H1 (cell line): ENCODE results near the gene PROM2. TPM values are rescaled to one million over a fixed set of nuclear protein-coding genes. Genes with fewer than 3 reads are reported as not detected.

ENCODE experiments used
- CTCF ChIA-PET: fragments of 300-600 bp; sonication (Branson Sonifier 250); formaldehyde crosslinking; loops from one replicate; lab custom pipeline; 2021; ENCODE audit not compliant: partially characterized antibody; lab: Charles Lee
- POLR2A ChIA-PET: fragments of 300-600 bp; sonication (Branson Sonifier 250); formaldehyde crosslinking; loops from one replicate; lab custom pipeline; 2021; ENCODE audit warnings: inconsistent platforms; ENCODE audit not compliant: partially characterized antibody; lab: Charles Lee
- DNase-seq, 2 experiments: peaks; one replicate each; pipeline versions ENCODE4 v3.0.0 to v3.0.0-alpha.2; 2010 to 2022; ENCODE audit warnings: low spot score in 2 of 2, low read depth in 1 of 2, mixed read lengths in 1 of 2
- FAIRE-seq: peaks from 2 replicates; lab custom pipeline; 2011; peaks lifted over from hg19 to GRCh38; lab: Jason Lieb, UNC
- H2AFZ ChIP-seq: 2 replicates; pipeline ENCODE4 v1.8.1; 2012; ENCODE audit warnings: low read length, inconsistent platforms
- H2AK5ac ChIP-seq: 2 replicates; pipeline ENCODE4 v1.6.1; 2013; ENCODE audit warnings: low read depth, low read length
- H2BK120ac ChIP-seq: replicated peaks from 2 replicates; pipeline ENCODE3; 2013; ENCODE audit warnings: low read depth, low read length, inconsistent platforms
- H2BK12ac ChIP-seq: 2 replicates; pipeline ENCODE4 v1.6.1; 2013; ENCODE audit warnings: low read depth, low read length
- H2BK15ac ChIP-seq: 2 replicates; pipeline ENCODE4 v1.6.1; 2013; ENCODE audit warnings: low read length
- H2BK20ac ChIP-seq: 2 replicates; pipeline ENCODE4 v1.6.1; 2013; ENCODE audit warnings: low read length
- H2BK5ac ChIP-seq: 2 replicates; pipeline ENCODE4 v1.6.1; 2013; ENCODE audit warnings: low read depth, low read length
- H3K14ac ChIP-seq: 2 replicates; pipeline ENCODE4 v1.6.1; 2013; ENCODE audit warnings: inconsistent platforms; ENCODE audit not compliant: insufficient read length
- H3K18ac ChIP-seq: 2 replicates; pipeline ENCODE4 v1.6.1; 2013; ENCODE audit warnings: low read length; ENCODE audit errors: extremely low read depth
- H3K23ac ChIP-seq: 2 replicates; pipeline ENCODE4 v1.6.1; 2013; ENCODE audit warnings: inconsistent platforms; ENCODE audit not compliant: insufficient read length
- H3K23me2 ChIP-seq: 2 replicates; pipeline ENCODE4 v1.6.1; 2013; ENCODE audit warnings: low read depth, low read length
- H3K27ac ChIP-seq: 2 replicates; pipeline ENCODE4 v1.6.1; 2011; ENCODE audit warnings: low read depth, low read length, inconsistent platforms
- H3K27me3 ChIP-seq, 4 experiments: replicated peaks in 1 of 4; 1 replicate in 1 of 4; 2 replicates in 3 of 4; pipeline versions ENCODE4 v1.6.1 to v1.8.1; 2011 to 2013; ENCODE audit warnings: low read length in 3 of 4, mild to moderate bottlenecking in 3 of 4, inconsistent platforms in 2 of 4, mixed read lengths in 2 of 4, moderate library complexity in 1 of 4; ENCODE audit not compliant: control insufficient read depth in 3 of 4, insufficient read depth in 3 of 4; ENCODE audit errors: extremely low read depth in 1 of 4
- H3K36me3 ChIP-seq, 4 experiments: 2 replicates each; pipeline versions ENCODE4 v1.6.1 to v1.8.1; 2011 to 2013; ENCODE audit warnings: mild to moderate bottlenecking in 4 of 4, low read length in 3 of 4, moderate library complexity in 2 of 4, control low read depth in 1 of 4, inconsistent platforms in 1 of 4; ENCODE audit not compliant: insufficient read depth in 4 of 4, control insufficient read depth in 2 of 4
- H3K4ac ChIP-seq: replicated peaks from 2 replicates; pipeline ENCODE3; 2013; ENCODE audit warnings: low read length, low read depth, mixed read lengths, inconsistent platforms; ENCODE audit not compliant: insufficient read length
- H3K4me1 ChIP-seq, 4 experiments: replicated peaks in 1 of 4; 1 replicate in 1 of 4; 2 replicates in 3 of 4; pipeline versions ENCODE4 v1.6.1 to v1.8.1; 2011 to 2013; ENCODE audit warnings: low read length in 3 of 4, inconsistent platforms in 2 of 4, mixed read lengths in 1 of 4; ENCODE audit not compliant: insufficient read depth in 4 of 4, control insufficient read depth in 3 of 4
- H3K4me2 ChIP-seq, 2 experiments: 2 replicates each; pipeline versions ENCODE4 v1.6.1 to v1.8.1; 2011 to 2013; ENCODE audit warnings: low read depth in 2 of 2, low read length in 2 of 2, control low read depth in 1 of 2, inconsistent platforms in 1 of 2, mild to moderate bottlenecking in 1 of 2; ENCODE audit not compliant: insufficient read depth in 1 of 2
- H3K4me3 ChIP-seq, 4 experiments: fragments of 200-600, 300-600 bp in 1 of 4; sonication (generic), shearing (Covaris generic), sonication (Bioruptor Twin) in 1 of 4; 2 replicates each; pipeline versions ENCODE4 v1.5.1 to v1.8.1; 2011 to 2016; ENCODE audit warnings: low read length in 4 of 4, low read depth in 3 of 4, control low read depth in 2 of 4, inconsistent platforms in 2 of 4, mild to moderate bottlenecking in 2 of 4, mixed read lengths in 1 of 4, moderate library complexity in 1 of 4; ENCODE audit not compliant: insufficient read depth in 2 of 4; ENCODE audit errors: extremely low read depth in 1 of 4
- H3K56ac ChIP-seq: replicated peaks from 2 replicates; pipeline ENCODE3; 2013; ENCODE audit warnings: low read depth, mild to moderate bottlenecking, mixed read lengths, low read length, inconsistent platforms; ENCODE audit not compliant: insufficient read length
- H3K79me1 ChIP-seq: 2 replicates; pipeline ENCODE4 v1.6.1; 2013; ENCODE audit warnings: low read depth, low read length, control low read depth
- H3K79me2 ChIP-seq, 2 experiments: 2 replicates each; pipeline versions ENCODE4 v1.6.1 to v1.8.1; 2012 to 2013; ENCODE audit warnings: low read length in 2 of 2, mild to moderate bottlenecking in 2 of 2, inconsistent platforms in 1 of 2; ENCODE audit not compliant: insufficient read depth in 2 of 2, control insufficient read depth in 1 of 2
- H3K9ac ChIP-seq, 4 experiments: replicated peaks in 1 of 4; 1 replicate in 1 of 4; 2 replicates in 3 of 4; pipeline versions ENCODE4 v1.6.1 to v1.8.1; 2011 to 2013; ENCODE audit warnings: low read depth in 3 of 4, low read length in 3 of 4, control low read depth in 2 of 4, mild to moderate bottlenecking in 2 of 4, moderate library complexity in 2 of 4, inconsistent platforms in 1 of 4; ENCODE audit errors: extremely low read depth in 1 of 4
- H3K9me3 ChIP-seq, 2 experiments: 2 replicates each; pipeline versions ENCODE4 v1.6.1 to v1.8.1; 2012 to 2013; ENCODE audit warnings: mild to moderate bottlenecking in 2 of 2, moderate library complexity in 2 of 2, control low read depth in 1 of 2, inconsistent platforms in 1 of 2, low read depth in 1 of 2, low read length in 1 of 2, mixed read lengths in 1 of 2; ENCODE audit not compliant: insufficient read depth in 2 of 2
- H4K20me1 ChIP-seq, 2 experiments: replicated peaks in 1 of 2; 2 replicates each; pipeline versions ENCODE3 to v1.8.1; 2011 to 2013; ENCODE audit warnings: inconsistent platforms in 2 of 2, low read length in 2 of 2, mild to moderate bottlenecking in 1 of 2; ENCODE audit not compliant: insufficient read depth in 2 of 2, control insufficient read depth in 1 of 2
- H4K5ac ChIP-seq: 2 replicates; pipeline ENCODE4 v1.6.1; 2013; ENCODE audit warnings: low read length, low read depth, mixed read lengths, inconsistent platforms; ENCODE audit not compliant: insufficient read length
- H4K8ac ChIP-seq: 2 replicates; pipeline ENCODE4 v1.8.0; 2013; ENCODE audit warnings: mild to moderate bottlenecking, moderate library complexity, low read length, inconsistent platforms; ENCODE audit not compliant: insufficient read depth; ENCODE audit errors: extremely low read depth
- H4K91ac ChIP-seq: replicated peaks from 2 replicates; pipeline ENCODE3; 2013; ENCODE audit warnings: low read length, mixed read lengths, inconsistent platforms; ENCODE audit not compliant: insufficient read length
- BRCA1 ChIP-seq: IDR thresholded peaks from 2 replicates; pipeline ENCODE4 v1.6.1; 2012; ENCODE audit warnings: low read depth, low read length, improper control_type of control experiment
- CBX8 ChIP-seq: fragments of 300-800, 300-1000 bp; sonication (generic); IDR thresholded peaks from 2 replicates; pipeline ENCODE4 v1.7.1; 2016; ENCODE audit warnings: low read depth, low read length, borderline replicate concordance
- PHF8 ChIP-seq: fragments of 200-600 bp; sonication (generic); conservative IDR thresholded peaks from 2 replicates; pipeline ENCODE4 v1.7.1; 2012; ENCODE audit warnings: low read depth, mild to moderate bottlenecking, inconsistent platforms, low read length, moderate library complexity
- POLR2A ChIP-seq, 2 experiments: IDR thresholded peaks; 1 replicate in 1 of 2; 2 replicates in 1 of 2; pipeline ENCODE4 v1.6.1; 2011; ENCODE audit warnings: low read depth in 2 of 2, low read length in 2 of 2, mild to moderate bottlenecking in 2 of 2; ENCODE audit errors: control extremely low read depth in 1 of 2
- RAD21 ChIP-seq, 2 experiments: IDR thresholded peaks in 1 of 2; conservative IDR thresholded peaks in 1 of 2; 2 replicates each; pipeline ENCODE4 v1.6.1; 2011; ENCODE audit warnings: low read depth in 2 of 2, low read length in 2 of 2, improper control_type of control experiment in 1 of 2, inconsistent platforms in 1 of 2, mild to moderate bottlenecking in 1 of 2, moderate library complexity in 1 of 2
- SIRT6 ChIP-seq: IDR thresholded peaks from one replicate; pipeline ENCODE4 v1.7.1; 2012; ENCODE audit warnings: low read length, inconsistent platforms
- TAF1 ChIP-seq: IDR thresholded peaks from 2 replicates; pipeline ENCODE4 v1.6.1; 2011; ENCODE audit warnings: mild to moderate bottlenecking, low read depth, low read length
- WGBS, 2 experiments: shearing (Covaris generic) in 1 of 2; methylation state at CpG; one replicate each; pipeline versions ENCODE4 v1.1.6 to v1.1.7; 2013 to 2015; ENCODE audit warnings: low lambda C conversion rate in 2 of 2, mixed read lengths in 2 of 2, inconsistent platforms in 1 of 2, low coverage in 1 of 2, missing lambda C conversion rate in 1 of 2; ENCODE audit not compliant: insufficient replicate concordance in 2 of 2, insufficient coverage in 1 of 2, insufficient read length in 1 of 2; ENCODE audit errors: extremely low coverage in 1 of 2, missing lambda C conversion rate in 1 of 2; 5-methylcytosine and 5-hydroxymethylcytosine counted together
- polyA plus RNA-seq, 7 experiments: library from polyadenylated mRNA; depleted of rRNA in 3 of 7; stranded (reverse) in 5 of 7; unstranded in 2 of 7; fragments of >200 nt in 5 of 7; fragments of 200-250 nt in 2 of 7; gene quantifications; 1 replicate in 5 of 7; 2 replicates in 1 of 7; 4 replicates in 1 of 7; pipeline versions ENCODE4 v1.2.1 to v1.2.3, GENCODE V29; 2011 to 2013; ENCODE audit warnings: missing spikeins in 2 of 7, mixed read lengths in 2 of 7
- total RNA-seq: library from RNA; stranded (reverse); fragmentation: NEBNext Ultra II Directional; extraction: Animal tissue kit (Norgen Biotek cat#: 25700); gene quantifications from 2 replicates; pipeline ENCODE4 v1.2.1, GENCODE V29; 2021

The PROM2 gene
- total and polyA plus RNA-seq, 2 of the 8 experiments (the other 6 are each of a cell fraction or from before 2014, with no cell fraction given): 1.6 to 3.8 TPM

DNA sequence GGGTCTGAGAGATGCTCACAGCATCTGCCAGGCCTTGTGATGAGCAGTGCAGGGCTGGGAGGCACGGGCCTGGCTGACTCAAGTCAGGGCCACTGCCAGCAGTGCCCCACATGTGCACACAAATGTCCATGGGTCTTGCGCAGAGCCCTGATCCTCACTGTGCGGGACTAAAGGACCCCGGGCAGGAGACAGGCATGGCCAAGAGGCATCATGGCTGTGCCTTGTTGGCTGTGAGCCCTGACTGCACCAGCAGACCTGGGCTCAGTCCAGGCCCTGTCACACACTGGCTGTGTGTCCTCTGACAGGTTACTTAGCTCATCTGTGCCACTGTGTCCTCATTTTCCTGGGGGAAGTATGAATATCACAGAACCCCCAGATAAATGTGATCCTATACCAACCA is 26.9 kb downstream of the PROM2 start:
- no peaks in the 10 kb centered on the region for H4K20me1 ChIP-seq
- H3K4me3 ChIP-seq: no peak overlapping the region
- H3K27ac ChIP-seq: no peak overlapping the region
- peaks cover 53 to 99% of the 10 kb centered on the region in 2 experiments for H3K9me3 ChIP-seq
- H3K18ac ChIP-seq: no peak overlapping the region
- 87% methylated on average over 4 of the region's 4 CpGs; no CpG with 5 or more reads in 1 of the 2 experiments for WGBS, 2 experiments
- no peak overlapping the region for H3K4ac ChIP-seq
- H2AK5ac ChIP-seq: no peak overlapping the region
- H3K27me3 ChIP-seq: no peaks in the 10 kb centered on the region
- no peak overlapping the region for H3K14ac ChIP-seq
- H2AFZ ChIP-seq: no peak overlapping the region
- no peak overlapping the region for H2BK20ac ChIP-seq
- H4K5ac ChIP-seq: no peak overlapping the region
- H2BK120ac ChIP-seq: no peak overlapping the region
- FAIRE-seq: no peak
- H3K23me2 ChIP-seq: no peaks in the 10 kb centered on the region
- no peak overlapping the region for H4K8ac ChIP-seq
- DNase-seq: no peak
- no peak overlapping the region for H2BK12ac ChIP-seq
- no peaks in the 10 kb centered on the region for H3K79me1 ChIP-seq
- no peak overlapping the region for H3K56ac ChIP-seq
- POLR2A ChIA-PET: no interaction called here
- peaks cover 0 to 10% (median 0%) of the 10 kb centered on the region in 4 experiments; a peak in 1 of 7 replicates for H3K4me1 ChIP-seq
- CTCF ChIA-PET: interaction anchor here (1.8 kb wide), 1 partner anchor 44 kb away, joined by 7 read pairs; no protein-coding TSS in a partner anchor
- no peak overlapping the region for H3K23ac ChIP-seq
- no peaks in the 10 kb centered on the region for H3K36me3 ChIP-seq
- H2BK5ac ChIP-seq: no peak overlapping the region
- no peak overlapping the region for H4K91ac ChIP-seq
- TF ChIP-seq TAF1 (no peak), SIRT6 (no peak), RAD21 (IDR thresholded peaks at IDR 0.05 in 1 of 2, conservative IDR thresholded peaks at IDR 0.05 in 1 of 2; ENCODE audit: low read depth in 2 of 2, low read length in 2 of 2) (no peak), BRCA1 (no peak), POLR2A (IDR thresholded peaks at IDR 0.05; ENCODE audit: control extremely low read depth in 1 of 2, low read depth in 2 of 2, low read length in 2 of 2) (no peak), CBX8 (no peak), PHF8 (no peak)
- TF ChIP-seq, all 59 proteins: peak for 0
- Histone ChIP-seq H2BK15ac (no peak overlapping the region), H3K79me2 (no peaks in the 10 kb centered on the region), H3K4me2 (no peak overlapping the region), H3K9ac (no peak overlapping the region)
